HG02840 (cell line): ENCODE results near the gene TRDN.
"Not testable (repeated sequence)": the region's sequence is repeated elsewhere in the genome, so short reads cannot be mapped to it uniquely, and the experiment has no call there.

ENCODE experiments used
- ATAC-seq: cut with Tn5 transposase; IDR thresholded peaks from one replicate; pipeline ENCODE4 v1.9.1; 2021; ENCODE audit warnings: mild to moderate bottlenecking, moderate library complexity, moderate number of reproducible peaks; ENCODE audit not compliant: unreplicated experiment, low FRiP score

The TRDN gene

DNA sequence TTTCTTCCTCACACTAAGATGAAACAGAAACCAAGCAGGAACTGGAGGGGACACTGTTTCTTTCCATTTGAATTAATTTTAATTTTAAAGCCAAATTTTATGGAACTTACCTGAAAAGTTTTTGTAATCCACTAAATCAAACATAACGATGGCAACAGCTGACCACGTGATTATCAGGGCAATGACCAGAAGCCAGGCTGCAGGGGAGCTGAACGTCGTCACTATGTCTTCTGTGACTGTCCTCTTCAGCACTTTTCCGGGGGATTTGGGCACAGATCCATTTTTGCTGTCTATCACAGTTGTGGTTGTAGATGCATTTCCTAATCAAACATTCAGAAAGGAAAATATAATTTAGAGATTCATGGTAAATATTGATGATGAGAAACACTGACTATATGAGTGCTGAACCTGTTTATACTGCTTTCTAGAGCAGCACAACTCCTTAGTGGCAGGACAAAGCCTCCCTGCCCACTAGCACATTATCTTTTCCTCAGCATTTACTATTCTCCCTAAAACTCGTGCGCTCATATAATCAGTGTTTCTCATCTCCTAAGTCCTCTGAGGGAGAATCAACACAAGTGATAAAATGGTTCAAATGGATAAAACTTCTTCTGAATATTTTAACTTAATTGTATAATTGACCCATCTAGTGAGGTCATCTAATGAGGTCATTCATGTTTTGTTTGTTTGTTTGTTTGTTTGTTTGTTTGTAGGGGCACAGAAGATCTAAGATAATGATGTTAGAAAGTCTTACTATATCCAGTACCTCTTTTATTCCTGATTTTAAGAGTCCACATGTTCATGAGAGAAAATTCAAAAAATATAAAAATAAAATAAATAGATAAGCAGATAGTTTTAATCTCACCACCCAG lies 65.7 kb downstream of the TRDN start:
- ATAC-seq: no peak

DNA sequence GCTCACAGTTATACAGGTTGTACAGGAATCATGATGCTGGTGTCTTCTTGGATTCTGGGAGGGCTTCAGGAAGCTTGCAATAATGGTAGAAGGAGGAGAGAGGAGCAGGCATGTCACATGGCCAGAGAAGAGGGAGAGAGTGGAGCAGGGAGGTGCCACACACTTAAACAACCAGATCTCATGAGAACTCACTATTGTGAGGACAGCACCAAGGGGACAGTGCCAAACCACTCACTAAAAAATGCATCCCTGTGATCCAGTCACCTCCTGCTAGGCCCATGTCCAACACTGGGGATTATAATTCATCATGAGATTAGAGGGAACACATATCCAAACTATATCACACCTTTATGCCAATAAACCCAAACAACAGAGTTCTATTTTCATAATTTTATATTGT lies 67.2 kb downstream of the TRDN start:
- ATAC-seq: no peak

DNA sequence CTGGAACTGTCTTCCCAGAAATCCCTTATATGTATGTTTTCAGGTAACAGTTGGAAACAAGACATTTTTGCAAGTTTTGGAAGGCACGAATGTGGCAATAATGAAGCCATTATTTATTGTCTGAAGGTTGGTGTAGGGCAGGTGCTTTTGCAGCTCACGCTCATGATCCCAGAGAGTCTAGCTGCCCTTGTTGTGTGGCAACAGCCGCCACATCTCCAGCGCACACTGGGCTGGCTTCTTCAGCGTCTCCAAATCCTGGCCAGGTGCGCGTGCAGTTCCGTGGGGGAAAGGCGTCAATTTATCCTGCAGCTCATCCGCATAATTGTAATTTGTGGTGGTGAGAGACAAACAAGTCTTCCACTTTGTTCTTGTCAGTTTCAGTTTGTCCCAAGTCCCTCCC lies 71.2 kb downstream of the TRDN start:
- no peak for ATAC-seq

DNA sequence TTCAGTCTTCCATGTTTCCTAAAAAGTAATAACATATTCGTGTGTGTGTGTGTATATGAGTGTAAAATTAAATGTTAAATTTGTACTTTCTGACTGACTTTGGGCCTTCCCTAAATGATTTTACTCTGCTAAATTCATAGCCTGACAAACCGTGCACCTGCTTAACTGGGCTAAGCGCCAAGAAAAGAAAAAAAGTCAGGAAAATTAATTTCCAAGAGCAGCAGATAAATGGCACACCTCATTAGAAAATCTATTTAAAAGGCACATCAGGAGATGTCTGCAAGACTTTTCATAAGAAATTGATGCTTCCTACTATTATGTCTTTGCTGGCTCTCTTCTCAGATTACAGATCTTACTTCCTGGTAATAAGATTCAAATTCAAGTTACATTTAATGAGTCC lies 72.4 kb downstream of the TRDN start:
- no peak for ATAC-seq

DNA sequence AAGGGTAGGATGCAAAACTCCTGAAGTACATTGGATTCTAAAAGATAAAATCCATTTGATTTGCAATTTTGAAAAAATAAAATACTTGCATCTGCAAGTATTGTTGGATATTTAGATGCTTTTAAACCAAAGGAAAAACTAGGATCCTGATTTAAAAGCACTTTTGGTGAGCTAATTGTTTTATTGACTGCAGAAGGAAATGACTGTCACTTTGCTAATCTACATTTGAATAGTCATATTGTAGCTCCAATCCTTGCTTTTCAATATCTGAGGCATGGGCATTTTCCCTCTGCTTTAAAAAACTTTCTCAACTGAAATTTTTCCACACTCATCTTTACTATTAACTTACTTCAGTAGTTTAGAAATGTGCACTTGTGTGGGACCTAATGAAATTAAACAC lies 74.1 kb downstream of the TRDN start:
- no peak for ATAC-seq

DNA sequence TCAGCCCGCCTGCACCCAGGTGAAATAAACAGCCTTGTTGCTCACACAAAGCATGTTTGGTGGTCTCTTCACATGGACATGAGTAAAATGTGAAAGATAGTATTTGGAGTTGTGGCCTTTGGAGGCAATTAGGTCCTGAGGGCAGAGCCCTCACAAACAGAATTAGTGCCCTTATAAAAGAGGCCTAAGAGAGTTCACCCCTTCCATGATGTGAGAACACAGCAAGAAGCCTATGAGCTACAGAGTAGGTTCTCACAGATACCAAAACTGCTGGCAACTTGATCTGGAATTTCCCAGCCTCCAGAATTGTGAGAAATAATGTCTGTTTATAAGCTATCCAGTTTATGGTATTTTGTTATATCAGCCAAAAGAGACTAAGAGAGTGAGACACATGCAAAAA lies 74.5 kb downstream of the TRDN start:
- ATAC-seq: no peak

DNA sequence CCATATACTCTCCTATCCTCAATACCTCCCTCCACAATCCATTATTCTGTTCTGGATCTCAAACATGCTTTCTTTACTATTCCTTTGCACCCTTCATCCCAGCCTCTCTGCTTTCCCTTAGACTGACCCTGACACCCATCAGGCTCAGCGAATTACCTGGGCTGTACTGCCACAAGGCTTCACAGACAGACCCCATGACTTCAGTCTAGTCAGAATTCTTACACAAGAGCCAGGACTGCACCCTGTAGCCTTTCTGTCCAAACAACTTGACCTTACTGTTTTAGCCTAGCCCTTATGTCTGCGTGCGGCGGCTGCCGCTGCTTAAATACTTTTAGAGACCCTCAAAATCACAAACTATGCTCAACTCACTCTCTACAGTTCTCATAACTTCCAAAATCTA lies 76.9 kb downstream of the TRDN start:
- ATAC-seq: not testable (repeated sequence)

DNA sequence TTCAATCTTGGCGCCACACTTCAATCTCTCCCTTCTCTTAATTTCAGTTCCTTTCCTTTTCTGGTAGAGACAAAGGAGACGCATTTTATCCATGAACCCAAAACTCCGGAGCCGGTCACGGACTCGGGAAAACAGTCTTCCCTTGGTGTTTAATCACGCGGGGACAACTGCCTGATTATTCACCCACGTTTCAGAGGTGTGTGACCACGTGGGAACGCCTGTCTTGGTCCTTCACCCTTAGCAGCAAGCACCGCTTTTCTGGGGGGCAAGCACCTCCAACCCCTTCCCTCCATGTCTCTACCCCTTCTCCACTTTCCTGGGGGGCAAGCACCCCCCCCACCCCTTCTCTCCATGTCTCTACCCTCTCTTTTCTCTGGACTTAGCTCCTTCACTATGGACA lies 79.3 kb downstream of the TRDN start:
- not testable (repeated sequence) for ATAC-seq

DNA sequence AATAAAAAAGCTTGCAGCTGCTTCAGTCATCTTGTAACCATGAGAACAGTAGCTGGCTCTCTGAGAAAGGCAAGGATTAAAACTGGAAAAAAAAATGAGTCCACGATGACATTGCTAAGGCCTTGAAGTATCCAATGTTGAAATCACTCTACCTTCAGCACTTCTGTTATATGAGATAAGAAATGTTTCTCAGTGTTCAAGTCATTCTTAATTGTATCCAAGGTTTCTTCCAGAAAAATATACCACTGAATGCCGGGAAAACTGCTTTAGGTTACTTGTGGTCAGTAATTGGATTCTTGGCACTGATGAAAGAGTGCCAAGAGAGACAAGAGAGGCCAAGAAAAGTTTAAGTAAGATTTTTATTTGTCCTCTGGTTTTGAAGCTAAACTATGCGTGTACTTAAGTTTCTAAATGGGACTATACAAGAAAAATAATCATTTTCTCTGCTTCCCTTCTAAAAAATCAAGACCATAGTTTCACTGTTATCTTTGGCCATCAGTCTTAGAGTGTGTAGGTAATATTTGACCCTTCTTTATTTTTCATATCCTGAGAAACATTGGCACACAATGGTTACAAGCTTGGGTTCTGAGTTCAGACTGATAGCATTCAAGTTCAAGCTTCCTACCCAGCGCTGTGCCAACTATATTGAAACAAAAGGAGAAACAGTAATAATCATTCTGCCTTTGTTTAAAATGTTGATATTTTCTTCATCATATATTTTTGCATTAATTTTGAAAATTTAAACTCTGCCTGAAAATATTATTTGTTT lies 84.6 kb downstream of the TRDN start:
- ATAC-seq: no peak

DNA sequence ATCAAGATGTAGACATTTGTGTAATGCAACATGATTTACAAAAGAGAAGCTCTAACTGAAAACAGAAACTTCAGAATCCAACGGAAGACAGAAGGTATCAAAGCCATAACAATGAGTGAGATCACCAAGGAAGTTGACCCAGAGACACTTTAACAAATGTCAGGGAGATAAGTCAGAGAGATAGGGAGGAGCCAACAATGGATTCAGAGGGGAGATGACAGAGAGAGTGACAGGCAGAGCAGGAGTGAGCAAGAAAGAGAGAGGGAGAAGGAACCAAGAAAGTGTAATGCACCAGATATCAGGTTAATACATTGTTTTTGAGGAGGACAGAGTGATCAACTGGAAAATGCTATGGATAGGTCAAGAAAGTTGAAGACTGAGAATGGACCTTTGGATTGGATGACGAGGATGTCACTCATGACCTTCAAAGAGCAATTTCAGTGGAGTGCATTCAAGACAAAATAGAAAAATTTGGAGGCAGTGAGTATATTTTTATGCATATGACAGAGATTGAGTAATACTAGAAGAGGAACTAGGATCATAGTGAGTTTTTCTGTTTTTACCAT lies 86.6 kb downstream of the TRDN start:
- ATAC-seq: no peak

DNA sequence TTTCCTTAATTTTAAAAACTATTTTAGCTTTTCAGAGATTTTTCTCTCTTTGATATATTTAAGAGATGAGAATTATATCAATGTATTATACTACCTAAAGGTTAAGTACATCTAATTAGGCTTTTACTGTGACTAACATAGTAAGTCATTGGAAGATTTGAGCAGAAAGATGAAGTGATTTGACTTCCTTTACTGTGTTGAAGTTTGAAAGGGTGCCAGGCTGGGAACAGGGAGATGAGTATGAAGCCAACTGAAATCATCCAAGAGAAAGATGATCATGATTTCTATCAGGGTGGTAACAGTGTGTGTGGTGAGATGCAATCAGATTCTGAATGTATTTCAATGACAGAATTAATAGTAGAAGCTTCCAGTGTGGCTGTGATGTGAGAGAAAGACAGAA lies 87.3 kb downstream of the TRDN start:
- no peak for ATAC-seq

DNA sequence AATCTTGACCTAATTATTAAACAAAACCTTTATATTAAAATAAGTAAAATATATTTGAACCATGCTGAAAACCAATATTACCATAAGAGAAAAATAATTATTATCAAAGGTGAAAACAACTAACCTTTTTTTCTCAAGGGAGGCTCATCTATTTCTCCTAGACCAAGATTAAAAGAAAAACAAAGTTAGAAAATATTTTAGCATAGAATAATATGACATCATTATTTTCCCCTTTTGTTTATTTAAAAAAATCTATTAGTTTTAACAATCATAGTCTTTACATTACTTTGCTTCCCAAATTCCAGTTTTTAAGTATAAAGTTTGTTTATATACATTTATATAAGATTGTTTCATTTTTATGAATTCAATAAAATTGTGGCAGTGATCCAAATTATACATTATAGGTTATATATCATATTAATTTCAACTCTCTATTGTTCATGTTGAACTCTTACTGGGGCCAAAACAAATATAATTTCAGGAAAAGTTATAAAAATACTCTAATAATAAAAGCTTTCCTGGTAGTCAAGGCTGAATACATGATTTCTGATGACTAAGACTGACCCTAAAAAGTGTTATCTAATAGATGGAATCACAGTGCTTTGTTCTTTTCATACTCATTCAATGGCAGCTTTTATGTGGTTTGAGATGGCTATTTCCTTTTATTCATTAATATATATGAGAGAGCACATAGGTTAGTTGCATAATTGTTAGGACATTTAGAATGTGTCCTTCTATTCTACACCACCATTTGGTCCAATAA lies 89.4 kb downstream of the TRDN start:
- no peak for ATAC-seq

DNA sequence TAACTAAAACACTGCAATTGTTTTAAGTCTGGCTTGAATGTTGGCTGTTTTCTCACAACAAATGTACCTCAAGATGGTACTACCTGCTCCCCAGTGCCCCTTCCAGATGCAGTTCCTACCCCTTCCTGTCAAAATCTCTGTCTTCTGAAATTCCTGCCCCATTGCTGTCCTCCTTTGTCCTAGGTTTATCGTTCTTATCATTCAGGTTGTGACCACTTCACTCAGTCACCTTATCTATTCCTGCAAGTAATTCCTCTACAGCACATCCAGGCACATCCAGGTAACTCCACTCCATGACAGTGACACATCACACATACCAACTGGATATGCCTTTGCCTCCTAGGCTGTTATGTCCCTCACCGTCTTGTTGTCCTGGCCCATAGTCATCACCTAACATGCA lies 90.2 kb downstream of the TRDN start:
- no peak for ATAC-seq

DNA sequence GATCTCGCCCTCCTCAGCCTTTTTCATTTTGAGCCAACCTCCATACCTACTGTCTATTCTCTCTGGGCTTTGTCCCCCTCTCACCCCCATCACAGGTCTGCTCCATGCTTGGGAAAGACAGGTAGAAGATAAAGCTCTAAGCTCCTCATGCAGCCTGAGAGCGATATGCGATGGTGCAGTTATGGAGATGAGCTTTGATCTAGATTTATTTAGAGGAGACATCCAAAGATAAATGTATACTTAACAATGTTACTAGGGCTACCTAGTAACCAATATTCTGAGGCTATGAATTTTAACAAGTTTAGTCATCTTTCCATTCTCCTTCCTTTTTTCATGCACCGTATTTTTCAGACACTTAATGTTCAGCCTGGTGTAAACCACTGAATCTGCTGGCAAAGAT lies 95.3 kb downstream of the TRDN start:
- no peak for ATAC-seq

DNA sequence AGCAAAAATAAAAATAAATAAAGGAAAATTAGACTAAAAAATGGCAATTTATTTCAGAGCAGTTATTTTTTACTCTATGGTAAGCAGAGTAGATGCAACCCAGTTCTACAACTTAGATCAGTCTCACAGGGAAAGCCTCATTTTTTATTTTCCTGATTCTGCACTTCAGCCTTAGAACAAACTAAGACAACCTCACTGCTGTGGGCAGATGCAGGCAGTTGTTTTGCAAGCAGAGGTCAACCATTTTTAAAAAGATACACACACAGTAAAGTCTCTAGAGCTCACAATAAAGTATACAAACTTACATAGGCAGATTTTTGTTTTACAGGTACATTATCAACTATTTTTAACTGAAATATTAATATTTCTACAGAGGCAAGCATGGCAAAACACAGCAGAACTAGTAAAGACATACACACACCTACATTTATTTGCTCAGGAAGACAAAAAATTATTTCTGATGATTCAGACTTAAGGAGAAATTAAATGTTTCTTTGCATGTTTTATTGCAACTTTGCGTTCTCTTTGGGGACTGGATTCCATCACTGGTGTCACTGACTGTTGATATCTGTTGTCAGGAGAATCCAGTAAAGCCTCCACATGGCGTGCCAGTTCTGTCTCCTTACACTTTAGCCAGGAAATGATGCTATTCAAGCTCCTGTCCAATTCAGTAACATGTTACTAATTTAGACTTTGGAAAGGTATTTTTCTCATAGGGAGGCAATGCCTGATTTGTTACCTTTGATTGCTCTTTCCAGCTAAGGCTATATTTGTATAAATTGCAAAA lies 102.7 kb downstream of the TRDN start:
- ATAC-seq: no peak

DNA sequence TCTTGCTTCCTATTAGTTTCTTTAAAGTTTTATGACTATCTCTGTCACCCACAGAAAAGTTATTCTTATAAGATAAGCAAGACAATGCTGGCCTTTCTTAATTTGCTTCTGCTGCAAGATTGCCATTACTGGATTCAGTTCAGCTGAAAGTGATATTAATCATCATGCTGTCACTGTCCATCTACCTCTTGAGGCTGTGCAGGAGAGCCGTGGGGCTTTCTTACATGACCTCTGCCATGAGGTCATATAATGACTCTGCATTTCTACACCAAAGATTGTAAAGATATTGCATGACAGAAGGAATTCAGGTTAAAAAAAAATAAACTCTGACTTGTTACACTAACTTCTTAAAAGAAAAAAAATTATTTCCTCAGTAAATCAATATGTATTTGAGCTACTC lies 106.9 kb downstream of the TRDN start:
- ATAC-seq: no peak

DNA sequence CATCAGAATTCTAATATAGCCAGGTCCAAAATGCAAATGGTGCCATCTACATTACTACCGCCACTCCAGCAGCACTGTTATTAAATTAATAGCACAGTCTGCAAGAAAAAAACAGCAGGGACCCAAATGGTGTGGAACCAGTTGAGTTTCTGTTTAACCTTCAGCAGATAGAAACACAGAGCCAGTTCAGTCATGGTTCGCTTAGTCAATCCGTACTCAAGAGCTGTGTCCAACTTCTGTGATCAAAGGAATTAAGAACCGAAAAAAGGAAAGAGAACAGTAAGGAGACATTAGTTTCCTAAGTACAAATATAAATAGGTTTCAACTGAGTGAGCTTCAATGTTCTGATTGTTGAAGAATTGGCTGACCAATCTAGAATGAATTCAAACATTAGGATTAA lies 107.7 kb downstream of the TRDN start:
- no peak for ATAC-seq

DNA sequence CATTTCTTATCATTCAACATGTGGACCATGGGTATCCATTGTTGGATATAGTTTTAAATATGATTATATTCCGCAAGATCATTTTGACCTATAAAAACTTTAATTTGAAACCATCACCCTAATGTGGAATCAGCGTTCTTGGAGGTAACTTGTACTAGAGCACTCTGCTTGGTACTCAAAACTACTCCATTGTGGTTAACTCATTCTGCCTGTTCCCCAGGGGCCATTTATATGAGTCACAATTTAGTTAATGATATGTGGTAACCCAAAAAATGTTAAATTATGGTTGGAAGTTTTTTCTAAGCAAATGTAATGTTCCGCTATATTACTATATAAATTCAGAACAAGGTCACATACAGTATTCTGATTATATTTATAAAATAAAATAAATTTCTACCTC lies 109.3 kb downstream of the TRDN start:
- no peak for ATAC-seq

DNA sequence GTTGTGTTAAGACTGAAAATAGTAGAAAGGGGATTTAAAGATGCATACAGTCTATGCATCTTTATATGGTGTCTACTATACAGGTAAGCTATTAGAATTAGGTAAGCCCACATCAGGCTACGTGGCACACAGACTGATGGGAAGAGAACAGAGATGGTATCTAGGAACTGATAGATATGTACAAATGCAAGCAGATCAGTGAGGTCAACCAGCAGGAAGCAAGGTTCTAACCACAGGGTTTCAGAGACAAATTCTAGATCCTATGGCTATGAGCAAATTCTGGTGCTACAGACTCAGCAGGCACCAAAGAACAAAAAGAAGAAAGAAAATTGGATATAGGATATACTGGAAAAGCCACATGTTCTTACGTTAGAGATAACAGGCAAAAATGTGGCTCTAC lies 110.6 kb downstream of the TRDN start:
- ATAC-seq: no peak

DNA sequence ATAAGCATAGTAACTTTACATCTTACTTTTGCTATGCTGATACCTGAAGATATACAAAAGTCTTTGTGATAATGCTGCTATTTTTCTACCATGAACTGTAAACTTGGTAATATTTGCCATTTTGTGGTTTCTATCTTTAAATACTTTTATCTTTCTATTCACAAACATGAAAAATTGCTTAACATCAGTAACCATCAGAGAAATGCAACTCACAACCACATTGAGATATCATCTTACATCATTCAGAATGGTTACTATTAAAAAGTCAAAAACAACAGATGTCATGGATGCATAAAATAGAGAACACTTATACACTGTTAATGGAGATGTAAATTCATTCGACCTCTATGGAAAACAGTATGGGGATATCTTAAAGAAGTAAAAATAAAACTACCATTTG lies 112.0 kb downstream of the TRDN start:
- no peak for ATAC-seq
